ENCODE results near the gene ANGPTL2. TPM values are rescaled to one million over a fixed set of nuclear protein-coding genes. Genes with fewer than 3 reads are reported as not detected.

The ANGPTL2 gene
- total RNA-seq, 2 experiments from 2014 or later = not detected

DNA sequence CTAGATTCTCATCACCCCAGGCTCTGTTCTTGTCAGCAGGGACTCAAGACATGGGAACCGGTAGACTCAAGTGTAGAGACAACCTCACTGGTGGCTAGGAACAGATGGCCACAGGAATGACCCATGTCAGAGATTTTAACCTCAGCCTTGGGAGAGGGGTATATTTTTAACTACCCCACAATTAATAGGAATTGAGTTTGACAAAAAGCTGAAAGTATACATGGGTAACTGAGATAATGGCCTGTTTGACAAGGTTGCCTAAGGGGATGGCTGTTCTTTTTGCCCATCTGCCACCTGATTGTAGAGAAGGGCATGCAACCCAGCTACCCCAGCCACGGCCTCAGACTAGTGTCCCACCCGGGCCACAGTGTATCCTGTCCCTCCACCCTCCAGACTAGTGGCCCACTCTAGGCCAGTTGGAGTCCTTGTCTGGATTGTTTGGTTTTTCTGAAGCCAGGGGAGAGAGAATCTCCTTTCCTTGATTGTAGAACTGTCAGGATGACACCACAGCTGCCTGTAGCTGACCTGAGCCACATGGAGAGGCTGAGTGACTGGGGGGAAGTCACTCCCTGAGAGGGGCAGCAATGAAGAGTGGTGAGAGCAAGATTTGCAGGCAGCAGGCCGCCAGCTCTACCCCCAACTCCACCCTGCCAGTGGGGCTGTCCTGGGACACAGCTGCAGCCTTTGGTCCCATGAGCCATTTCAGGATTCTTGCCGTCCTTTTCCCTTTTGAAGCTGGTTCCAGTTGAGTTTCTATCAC is 14.6 kb upstream of the ANGPTL2 start:
- Mint-ChIP-seq H3K27me3 (no peaks in the 10 kb centered on the region), H3K27ac (no peak overlapping the region), H3K36me3 (ENCODE audit: low read depth) (no peaks in the 10 kb centered on the region), H3K9me3 (no peaks in the 10 kb centered on the region), H3K4me3 (no peak overlapping the region), H3K4me1 (ENCODE audit: low read depth) (no peaks in the 10 kb centered on the region)
- intact Hi-C loops (cut with micrococcal nuclease) = no loop called here
- no peak for DNase-seq
- POLR2A ChIA-PET = interaction anchor here (1.0 kb wide), 1 partner anchor 18 kb away, joined by 3 read pairs; no protein-coding TSS in a partner anchor
- ATAC-seq = no peak
- TF ChIP-seq, protein P1, sequence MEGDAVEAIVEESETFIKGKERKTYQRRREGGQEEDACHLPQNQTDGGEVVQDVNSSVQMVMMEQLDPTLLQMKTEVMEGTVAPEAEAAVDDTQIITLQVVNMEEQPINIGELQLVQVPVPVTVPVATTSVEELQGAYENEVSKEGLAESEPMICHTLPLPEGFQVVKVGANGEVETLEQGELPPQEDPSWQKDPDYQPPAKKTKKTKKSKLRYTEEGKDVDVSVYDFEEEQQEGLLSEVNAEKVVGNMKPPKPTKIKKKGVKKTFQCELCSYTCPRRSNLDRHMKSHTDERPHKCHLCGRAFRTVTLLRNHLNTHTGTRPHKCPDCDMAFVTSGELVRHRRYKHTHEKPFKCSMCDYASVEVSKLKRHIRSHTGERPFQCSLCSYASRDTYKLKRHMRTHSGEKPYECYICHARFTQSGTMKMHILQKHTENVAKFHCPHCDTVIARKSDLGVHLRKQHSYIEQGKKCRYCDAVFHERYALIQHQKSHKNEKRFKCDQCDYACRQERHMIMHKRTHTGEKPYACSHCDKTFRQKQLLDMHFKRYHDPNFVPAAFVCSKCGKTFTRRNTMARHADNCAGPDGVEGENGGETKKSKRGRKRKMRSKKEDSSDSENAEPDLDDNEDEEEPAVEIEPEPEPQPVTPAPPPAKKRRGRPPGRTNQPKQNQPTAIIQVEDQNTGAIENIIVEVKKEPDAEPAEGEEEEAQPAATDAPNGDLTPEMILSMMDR (IDR thresholded peaks at IDR 0.05) = no peak
- CTCF ChIA-PET = interaction anchor here (1.2 to 1.3 kb wide), 2 partner anchors 113 to 196 kb away, joined by 3 to 4 read pairs; no protein-coding TSS in a partner anchor

DNA sequence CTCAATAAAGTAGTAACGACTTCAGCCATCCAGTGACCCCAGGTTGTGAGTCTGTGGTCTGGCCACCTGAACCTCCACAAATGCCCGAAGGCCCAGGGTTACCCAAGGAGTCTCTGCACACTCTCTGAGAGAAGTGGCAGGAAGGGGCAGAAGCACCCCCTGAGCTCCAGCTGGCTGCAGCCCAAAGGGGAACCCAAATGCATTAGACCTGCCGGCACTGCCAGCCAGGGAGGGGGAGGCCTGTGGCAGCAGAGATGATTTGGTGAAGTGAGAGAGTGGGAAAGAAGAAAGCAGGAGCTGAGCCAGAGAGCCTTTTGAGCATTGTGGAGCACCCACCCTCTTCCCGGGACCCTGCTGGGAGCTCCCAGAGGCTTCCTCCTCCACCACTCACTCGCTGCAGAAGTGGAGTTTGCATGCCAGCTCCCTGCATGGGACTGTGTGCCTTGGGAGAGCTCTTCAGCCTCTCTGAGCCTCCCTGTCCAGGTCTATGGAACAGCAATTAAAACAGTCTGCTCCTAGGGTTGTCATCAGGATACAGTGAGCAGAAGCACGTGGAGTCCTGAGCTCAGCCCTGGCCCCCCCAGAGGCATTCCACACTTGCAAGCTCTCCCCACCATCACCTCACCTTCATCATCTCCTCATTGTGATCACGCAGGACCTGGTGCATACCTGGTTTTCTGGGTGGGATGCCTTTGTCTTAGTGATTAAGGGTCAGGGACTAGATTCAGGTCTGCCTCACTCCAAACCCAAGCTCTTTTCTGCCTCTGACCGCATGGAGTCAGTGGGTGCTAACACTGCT is 13.8 kb upstream of the ANGPTL2 start:
- no peak overlapping the region for H3K4me3 Mint-ChIP-seq
- ATAC-seq (no peak), DNase-seq (no peak)
- H3K36me3 Mint-ChIP-seq (ENCODE audit: low read depth) = no peaks in the 10 kb centered on the region
- intact Hi-C loops (cut with micrococcal nuclease) = no loop called here
- TF ChIP-seq, protein P1 (IDR thresholded peaks at IDR 0.05) = no peak
- ChIA-PET CTCF (interaction anchor here (1.2 kb wide), 1 partner anchor 112 kb away, joined by 3 read pairs; no protein-coding TSS in a partner anchor), POLR2A (no interaction called here)
- no peaks in the 10 kb centered on the region for H3K27me3 Mint-ChIP-seq
- no peaks in the 10 kb centered on the region for H3K9me3 Mint-ChIP-seq
- H3K27ac Mint-ChIP-seq = no peak overlapping the region
- no peaks in the 10 kb centered on the region for H3K4me1 Mint-ChIP-seq (ENCODE audit: low read depth)

- CTCF ChIA-PET = interaction anchor here (1.6 kb wide), 1 partner anchor 170 kb away, joined by 4 read pairs; no protein-coding TSS in a partner anchor
- Mint-ChIP-seq H3K4me3 (no peak overlapping the region), H3K27ac (no peak overlapping the region), H3K27me3 (no peaks in the 10 kb centered on the region), H3K9me3 (no peaks in the 10 kb centered on the region), H3K4me1 (ENCODE audit: low read depth) (no peaks in the 10 kb centered on the region), H3K36me3 (ENCODE audit: low read depth) (no peaks in the 10 kb centered on the region)
- ATAC-seq = no peak
- intact Hi-C loops (cut with micrococcal nuclease) = no loop called here
- no peak for DNase-seq
- TF ChIP-seq, protein P1 (IDR thresholded peaks at IDR 0.05) = no peak
- POLR2A ChIA-PET = no interaction called here
Measured at GRCh38 chr9:127135056-127135745, 12.8 kb upstream of the ANGPTL2 start.

- ChIA-PET POLR2A (interaction anchor here (0.6 kb wide), 1 partner anchor 114 kb away, joined by 3 read pairs; no protein-coding TSS in a partner anchor), CTCF (interaction anchor here (1.6 kb wide), 1 partner anchor 168 kb away, joined by 4 read pairs; no protein-coding TSS in a partner anchor)
- Mint-ChIP-seq H3K9me3 (no peaks in the 10 kb centered on the region), H3K27ac (no peak overlapping the region), H3K4me3 (no peak overlapping the region), H3K27me3 (no peaks in the 10 kb centered on the region), H3K36me3 (ENCODE audit: low read depth) (no peaks in the 10 kb centered on the region), H3K4me1 (ENCODE audit: low read depth) (no peaks in the 10 kb centered on the region)
- TF ChIP-seq, protein P1 (IDR thresholded peaks at IDR 0.05) = no peak
- intact Hi-C loops (cut with micrococcal nuclease) = no loop called here
- no peak for ATAC-seq
- DNase-seq = no peak
Measured at GRCh38 chr9:127133739-127134167, 11.3 kb upstream of the ANGPTL2 start.
